ENCODE results near the gene LLGL2. TPM values are rescaled to one million over a fixed set of nuclear protein-coding genes. Genes with fewer than 3 reads are reported as not detected.
A peak's percentile ranks its signal among the peaks of the same experiment; 100 is the strongest.

The LLGL2 gene
- total and polyA plus RNA-seq, 5 experiments from 2014 or later, result 13.4 to 30.6 (median 21.8) TPM

DNA sequence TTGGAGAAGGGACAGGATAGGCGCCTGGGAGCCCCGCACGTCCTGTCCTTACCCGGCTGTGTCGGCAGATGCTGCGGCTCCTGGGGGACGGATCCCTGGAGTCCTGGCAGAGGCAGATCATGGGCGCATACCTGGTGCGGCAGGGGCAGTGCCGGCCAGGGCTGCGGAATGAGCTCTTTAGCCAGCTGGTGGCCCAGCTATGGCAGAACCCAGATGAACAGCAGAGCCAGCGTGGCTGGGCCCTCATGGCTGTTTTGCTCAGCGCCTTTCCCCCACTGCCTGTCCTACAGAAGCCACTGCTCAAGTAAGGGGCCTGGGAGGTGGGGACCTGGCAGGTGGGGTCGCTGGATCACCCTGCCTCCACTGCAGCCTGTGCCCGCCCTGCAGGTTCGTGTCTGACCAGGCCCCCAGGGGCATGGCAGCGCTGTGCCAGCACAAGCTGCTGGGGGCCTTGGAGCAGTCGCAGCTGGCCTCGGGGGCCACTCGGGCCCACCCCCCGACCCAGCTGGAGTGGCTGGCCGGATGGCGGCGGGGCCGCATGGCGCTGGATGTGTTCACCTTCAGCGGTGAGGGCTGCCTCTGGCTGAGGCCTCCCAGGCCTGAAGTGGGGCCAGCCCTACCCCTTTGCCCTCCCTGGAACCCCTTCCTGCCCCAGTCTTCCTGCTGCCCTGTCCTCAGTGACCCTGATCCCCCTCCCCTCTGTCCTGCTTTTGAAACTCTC, 87.6 kb downstream of the LLGL2 start:
- Mint-ChIP-seq H3K27ac (no peak overlapping the region), H3K27me3 (no peaks in the 10 kb centered on the region), H3K4me1 (peaks cover 0 to 2% (median 0%) of the 10 kb centered on the region in 4 donors), H3K9me3 (no peaks in the 10 kb centered on the region), H3K4me3 (no peak overlapping the region), H3K36me3 (peaks cover 0 to 8% (median 0%) of the 10 kb centered on the region in 3 donors)
- DNase-seq (no peak), ATAC-seq (no peak)
- POLR2A ChIA-PET, result interaction anchor here (1.1 kb wide), 1 partner anchor 652 kb away, joined by 3 read pairs; no protein-coding TSS in a partner anchor

- ATAC-seq, result no peak
- no peak overlapping the region for H3K27ac Mint-ChIP-seq
- H3K9me3 Mint-ChIP-seq, result no peaks in the 10 kb centered on the region
- peaks cover 0 to 2% (median 0%) of the 10 kb centered on the region in 4 donors for H3K4me1 Mint-ChIP-seq
- H3K27me3 Mint-ChIP-seq, result no peaks in the 10 kb centered on the region
- no peak overlapping the region for H3K4me3 Mint-ChIP-seq
- POLR2A ChIA-PET, result no interaction called here
- peaks cover 0 to 12% (median 0%) of the 10 kb centered on the region in 3 donors for H3K36me3 Mint-ChIP-seq
- DNase-seq, result no peak
Measured at GRCh38 chr17:75614006-75614405, 88.5 kb downstream of the LLGL2 start.

DNA sequence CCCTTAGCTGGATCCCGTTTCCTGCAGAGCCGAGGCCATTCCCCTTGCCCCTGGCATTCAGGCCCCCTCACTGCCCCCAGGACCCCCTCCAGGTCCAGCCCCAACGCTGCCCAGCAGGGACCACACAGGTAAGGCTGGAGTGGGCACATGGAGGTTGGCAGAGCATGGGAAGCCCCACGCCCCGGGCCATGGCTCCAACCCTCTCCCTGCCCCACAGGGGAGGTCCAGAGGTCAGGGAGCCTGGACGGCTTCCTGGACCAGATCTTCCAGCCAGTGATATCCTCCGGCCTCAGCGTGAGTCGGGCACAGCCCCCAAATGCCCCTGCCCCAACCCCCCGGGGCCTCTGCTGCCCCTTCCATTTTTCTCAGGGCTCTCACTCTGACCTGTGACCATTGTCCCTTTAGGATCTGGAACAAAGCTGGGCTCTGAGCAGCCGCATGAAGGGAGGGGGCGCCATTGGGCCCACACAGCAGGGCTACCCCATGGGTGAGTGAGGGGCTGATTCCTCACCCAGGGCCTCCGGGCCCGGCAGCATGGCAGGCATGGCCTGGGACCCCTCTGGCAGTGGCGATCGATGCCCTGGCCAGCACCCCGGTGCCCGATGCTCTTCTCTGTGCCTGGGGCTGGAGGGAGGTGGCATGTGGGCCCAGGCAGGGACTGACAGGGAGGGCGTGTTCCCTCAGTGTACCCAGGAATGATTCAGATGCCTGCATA, 89.2 kb downstream of the LLGL2 start:
- no peak for ATAC-seq
- H3K27ac Mint-ChIP-seq, result no peak overlapping the region
- H3K27me3 Mint-ChIP-seq, result no peaks in the 10 kb centered on the region
- POLR2A ChIA-PET, result no interaction called here
- H3K36me3 Mint-ChIP-seq, result peaks cover 0 to 14% (median 0%) of the 10 kb centered on the region in 3 donors
- H3K9me3 Mint-ChIP-seq, result no peaks in the 10 kb centered on the region
- peaks cover 0 to 2% (median 0%) of the 10 kb centered on the region in 4 donors for H3K4me1 Mint-ChIP-seq
- DNase-seq, result no peak
- H3K4me3 Mint-ChIP-seq, result no peak overlapping the region

- Mint-ChIP-seq H3K9me3 (no peaks in the 10 kb centered on the region), H3K4me1 (peaks cover 0 to 2% (median 0%) of the 10 kb centered on the region in 4 donors), H3K4me3 (no peak overlapping the region), H3K36me3 (peaks cover 0 to 15% (median 0%) of the 10 kb centered on the region in 3 donors), H3K27ac (no peak overlapping the region), H3K27me3 (no peaks in the 10 kb centered on the region)
- no peak for DNase-seq
- no peak for ATAC-seq
- POLR2A ChIA-PET, result no interaction called here
Measured at GRCh38 chr17:75615301-75615700, 89.8 kb downstream of the LLGL2 start.

DNA sequence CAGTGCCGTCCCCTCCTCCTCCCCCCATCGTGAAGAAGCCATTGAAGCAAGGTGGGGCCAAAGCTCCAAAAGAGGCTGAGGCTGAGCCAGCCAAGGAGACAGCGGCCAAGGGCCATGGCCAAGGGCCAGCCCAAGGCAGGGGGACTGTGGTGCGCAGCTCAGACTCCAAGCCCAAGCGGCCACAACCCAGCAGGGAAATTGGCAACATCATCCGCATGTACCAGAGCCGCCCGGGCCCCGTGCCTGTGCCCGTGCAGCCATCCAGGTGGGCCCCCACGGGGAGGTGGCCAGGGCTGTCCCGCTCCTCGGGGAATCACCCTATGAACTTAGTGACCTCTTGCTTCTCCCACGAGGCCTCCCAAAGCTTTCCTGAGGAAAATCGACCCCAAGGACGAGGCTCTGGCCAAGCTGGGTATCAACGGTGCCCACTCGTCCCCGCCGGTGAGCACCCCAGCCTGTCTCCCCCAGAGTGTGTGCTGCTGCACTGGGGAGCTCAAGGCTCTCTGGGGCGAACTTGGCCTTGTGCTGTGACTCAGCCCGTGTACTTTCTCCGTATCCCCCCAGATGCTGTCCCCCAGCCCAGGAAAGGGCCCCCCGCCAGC, 91.1 kb downstream of the LLGL2 start:
- no peak for ATAC-seq
- H3K4me3 Mint-ChIP-seq, result no peak overlapping the region
- H3K4me1 Mint-ChIP-seq, result no peaks in the 10 kb centered on the region
- DNase-seq, result no peak
- no peaks in the 10 kb centered on the region for H3K27me3 Mint-ChIP-seq
- H3K27ac Mint-ChIP-seq, result no peak overlapping the region
- H3K36me3 Mint-ChIP-seq, result peaks cover 0 to 21% (median 0%) of the 10 kb centered on the region in 3 donors
- POLR2A ChIA-PET, result interaction anchor here (0.6 to 1.5 kb wide), 2 partner anchors 17 to 434 kb away, joined by 3 to 6 read pairs; partner anchors contain the start of genes SMIM5 and SUMO2
- no peaks in the 10 kb centered on the region for H3K9me3 Mint-ChIP-seq

DNA sequence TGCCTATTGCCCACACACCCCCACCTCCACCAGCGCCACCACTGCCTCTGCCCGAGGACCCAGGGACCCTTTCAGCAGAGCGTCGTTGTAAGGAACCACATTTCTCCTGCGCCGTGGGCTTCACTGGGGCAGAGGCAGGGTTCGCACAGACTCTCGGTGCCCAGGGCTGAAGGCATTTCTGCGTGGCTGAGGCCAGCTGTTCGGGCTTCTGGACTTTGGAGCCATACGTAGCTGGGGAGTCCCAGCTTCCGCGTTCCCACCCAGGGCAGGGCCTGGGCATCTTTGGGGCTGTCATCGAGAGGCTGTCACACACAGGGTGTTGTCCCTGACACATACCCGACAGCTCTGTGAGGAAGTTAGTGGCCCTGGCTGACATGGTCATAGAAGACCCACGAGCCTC, 91.7 kb downstream of the LLGL2 start:
- H3K4me3 Mint-ChIP-seq, result no peak overlapping the region

DNA sequence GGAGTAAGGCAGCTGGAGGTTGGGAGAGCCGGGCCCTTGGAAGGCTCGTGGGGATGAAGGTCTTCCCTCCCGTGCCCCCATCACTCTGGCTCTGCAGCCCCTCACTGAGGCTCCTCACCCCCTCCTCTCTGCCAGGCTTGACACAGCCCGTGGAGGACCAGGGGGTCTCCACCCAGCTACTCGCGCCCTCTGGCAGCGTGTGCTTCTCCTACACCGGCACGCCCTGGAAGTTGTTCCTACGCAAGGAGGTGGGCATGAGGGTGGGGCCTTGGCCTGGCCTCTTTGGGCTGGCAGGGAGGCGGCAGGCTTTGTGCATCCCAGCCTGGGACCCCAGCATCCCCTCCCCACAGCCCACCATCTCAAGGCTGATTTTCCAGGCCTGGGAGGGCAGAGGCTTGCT, 92.2 kb downstream of the LLGL2 start:
- Mint-ChIP-seq H3K9me3 (no peaks in the 10 kb centered on the region), H3K27ac (peak overlapping the region in 1 of 10 donors; percentile 9), H3K36me3 (peaks cover 0 to 26% (median 0%) of the 10 kb centered on the region in 3 donors), H3K27me3 (no peaks in the 10 kb centered on the region), H3K4me1 (peaks cover 0 to 3% (median 1%) of the 10 kb centered on the region in 4 donors), H3K4me3 (no peak overlapping the region)
- DNase-seq (no peak), ATAC-seq (no peak)
- POLR2A ChIA-PET, result interaction anchor here (0.5 kb wide), 1 partner anchor 37 kb away, joined by 3 read pairs; no protein-coding TSS in a partner anchor

More for the DNA sequence above, 91.7 kb downstream of the LLGL2 start:
- Mint-ChIP-seq H3K4me1 (peaks cover 0 to 2% (median under 1%) of the 10 kb centered on the region in 4 donors), H3K36me3 (peaks cover 0 to 24% (median 0%) of the 10 kb centered on the region in 3 donors), H3K9me3 (no peaks in the 10 kb centered on the region), H3K27ac (no peak overlapping the region), H3K27me3 (no peaks in the 10 kb centered on the region)
- POLR2A ChIA-PET, result interaction anchor here (0.6 to 1.5 kb wide), 2 partner anchors 16 to 434 kb away, joined by 3 to 6 read pairs; partner anchors contain the start of genes SMIM5 and SUMO2
- no peak for ATAC-seq
- no peak for DNase-seq

DNA sequence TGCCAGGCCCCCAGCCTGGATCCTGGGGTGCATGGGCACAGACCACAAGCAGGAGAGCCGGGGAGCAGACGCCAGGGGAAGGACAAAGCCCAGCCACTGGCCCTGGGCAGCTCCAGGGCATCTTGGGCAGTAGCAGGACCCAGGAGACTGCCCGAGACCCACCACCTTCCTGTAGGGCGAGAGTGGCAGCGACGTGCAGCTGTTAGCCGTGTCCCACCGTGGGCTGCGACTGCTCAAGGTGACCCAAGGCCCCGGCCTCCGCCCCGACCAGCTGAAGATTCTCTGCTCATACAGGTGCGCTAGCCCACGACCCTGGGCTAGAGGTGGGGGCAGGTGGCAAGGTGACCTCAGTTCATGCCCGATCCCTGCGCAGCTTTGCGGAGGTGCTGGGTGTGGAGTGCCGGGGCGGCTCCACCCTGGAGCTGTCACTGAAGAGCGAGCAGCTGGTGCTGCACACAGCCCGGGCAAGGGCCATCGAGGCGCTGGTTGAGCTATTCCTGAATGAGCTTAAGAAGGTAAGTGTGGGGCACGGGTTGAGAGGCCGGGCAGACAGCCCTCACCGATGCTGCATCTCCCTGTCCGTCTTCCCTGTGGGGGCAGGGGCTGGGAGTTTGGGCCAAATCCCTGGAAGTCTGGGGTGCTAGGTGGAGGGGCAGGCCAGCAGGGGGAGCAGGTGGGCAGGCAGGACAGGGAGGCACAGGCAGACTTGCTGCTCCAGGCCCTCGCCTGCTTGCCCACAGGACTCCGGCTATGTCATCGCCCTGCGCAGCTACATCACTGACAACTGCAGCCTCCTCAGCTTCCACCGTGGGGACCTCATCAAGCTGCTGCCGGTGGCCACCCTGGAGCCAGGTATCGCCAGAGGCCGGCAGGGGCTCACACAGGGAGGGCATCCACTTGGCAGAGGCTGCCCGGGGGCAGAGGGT, 94.3 kb downstream of the LLGL2 start:
- H3K4me1 Mint-ChIP-seq, result peaks cover 0 to 3% (median 1%) of the 10 kb centered on the region in 4 donors
- no peak overlapping the region for H3K4me3 Mint-ChIP-seq
- no peak for DNase-seq
- peak overlapping the region in 1 of 10 donors; percentile 56 for H3K27ac Mint-ChIP-seq
- no peaks in the 10 kb centered on the region for H3K9me3 Mint-ChIP-seq
- H3K27me3 Mint-ChIP-seq, result no peaks in the 10 kb centered on the region
- ATAC-seq, result no peak
- peaks cover 0 to 28% (median 0%) of the 10 kb centered on the region in 3 donors for H3K36me3 Mint-ChIP-seq
- POLR2A ChIA-PET, result interaction anchor here (1.2 kb wide), 1 partner anchor 13 kb away, joined by 6 read pairs; the partner anchor contains the start of gene SMIM5

DNA sequence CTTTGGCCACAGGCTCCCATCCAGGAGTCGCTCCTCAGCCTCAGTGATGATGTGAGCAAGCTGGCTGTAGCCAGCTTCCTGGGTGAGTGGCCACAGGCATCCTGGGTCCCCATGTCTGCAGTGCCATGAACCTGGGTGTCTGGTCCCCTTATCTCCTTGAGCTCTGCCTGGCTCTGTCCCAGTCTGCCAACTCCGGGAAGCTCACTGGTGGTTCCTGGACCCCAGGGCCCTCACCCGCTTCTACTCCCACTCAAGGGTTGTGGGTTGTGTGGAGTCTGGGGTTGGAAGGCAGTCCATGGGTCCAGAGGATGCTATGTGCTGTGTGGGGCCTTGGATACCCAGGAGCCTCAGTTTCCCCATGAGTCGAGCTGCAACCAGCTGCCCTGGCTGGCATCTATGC, 96.0 kb downstream of the LLGL2 start:
- no peaks in the 10 kb centered on the region for H3K27me3 Mint-ChIP-seq
- peaks cover 0 to 3% (median 1%) of the 10 kb centered on the region in 4 donors for H3K4me1 Mint-ChIP-seq
- H3K27ac Mint-ChIP-seq, result peak overlapping the region in 4 of 10 donors; percentile 7 to 60 (median 19)
- no peak for ATAC-seq
- H3K36me3 Mint-ChIP-seq, result peaks cover 0 to 22% (median 0%) of the 10 kb centered on the region in 3 donors
- DNase-seq, result no peak
- no peaks in the 10 kb centered on the region for H3K9me3 Mint-ChIP-seq
- H3K4me3 Mint-ChIP-seq, result no peak overlapping the region
- POLR2A ChIA-PET, result interaction anchor here (0.6 to 1.5 kb wide), 2 partner anchors 12 to 23 kb away, joined by 4 to 5 read pairs; partner anchors contain the start of gene SMIM5

DNA sequence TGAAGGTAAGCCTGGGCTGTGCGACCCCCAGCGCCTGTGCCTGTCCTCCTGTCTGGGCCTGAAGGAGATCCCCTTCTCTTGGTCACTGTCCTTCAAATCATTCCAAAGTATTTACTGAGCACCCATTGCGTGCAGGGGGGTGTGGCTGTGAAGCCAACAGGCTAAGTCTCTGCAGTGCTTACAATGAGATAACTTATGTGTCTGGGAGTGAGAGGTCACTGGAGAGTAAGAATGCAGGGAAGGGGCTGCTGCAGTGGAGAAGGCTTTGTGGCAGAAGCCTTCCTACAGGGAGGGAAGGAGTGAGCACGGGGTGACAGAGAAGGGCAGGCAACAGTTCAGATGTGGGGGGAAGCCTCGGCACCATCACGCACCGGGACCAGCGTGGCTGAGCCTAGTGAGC, 96.6 kb downstream of the LLGL2 start:
- no peak overlapping the region for H3K4me3 Mint-ChIP-seq
- H3K27me3 Mint-ChIP-seq, result no peaks in the 10 kb centered on the region
- no peak for ATAC-seq
- DNase-seq, result no peak
- peak overlapping the region in 6 of 10 donors; percentile 7 to 87 (median 44) for H3K27ac Mint-ChIP-seq
- POLR2A ChIA-PET, result interaction anchor here (0.6 to 1.5 kb wide), 2 partner anchors 11 to 23 kb away, joined by 4 to 5 read pairs; partner anchors contain the start of gene SMIM5
- peaks cover 0 to 22% (median 0%) of the 10 kb centered on the region in 3 donors for H3K36me3 Mint-ChIP-seq
- peaks cover 0 to 3% (median 1%) of the 10 kb centered on the region in 4 donors for H3K4me1 Mint-ChIP-seq
- H3K9me3 Mint-ChIP-seq, result no peaks in the 10 kb centered on the region

DNA sequence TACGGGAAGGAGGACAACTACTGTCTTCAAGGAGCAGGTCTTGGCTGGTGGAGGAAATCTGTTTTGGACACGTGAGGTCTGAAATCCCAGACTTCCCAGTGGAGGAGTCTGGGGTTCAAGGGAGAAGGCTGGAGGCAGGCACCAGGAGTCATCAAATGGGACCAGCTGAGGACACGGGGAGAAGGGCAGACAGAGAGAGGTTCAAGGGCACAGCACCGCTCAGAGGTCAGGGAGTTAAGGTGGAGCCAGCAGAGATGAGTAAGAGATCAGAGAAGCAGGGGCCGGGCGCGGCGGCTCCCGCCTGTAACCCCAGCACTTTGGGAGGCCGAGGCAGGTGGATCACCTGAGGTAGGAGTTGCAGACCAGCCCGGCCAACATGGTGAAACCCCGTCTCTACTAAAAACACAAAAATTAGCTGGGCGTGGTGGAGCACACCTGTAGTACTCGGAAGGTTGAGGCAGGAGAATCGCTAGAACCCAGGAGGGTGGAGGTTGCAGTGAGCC, 97.3 kb downstream of the LLGL2 start:
- no peaks in the 10 kb centered on the region for H3K27me3 Mint-ChIP-seq
- DNase-seq (no peak), ATAC-seq (no peak)
- POLR2A ChIA-PET, result no interaction called here
- H3K36me3 Mint-ChIP-seq, result peaks cover 0 to 22% (median 0%) of the 10 kb centered on the region in 3 donors
- H3K27ac Mint-ChIP-seq, result peak overlapping the region in 5 of 10 donors; percentile 27 to 74 (median 60)
- H3K4me1 Mint-ChIP-seq, result peaks cover 0 to 3% (median 1%) of the 10 kb centered on the region in 4 donors
- no peaks in the 10 kb centered on the region for H3K9me3 Mint-ChIP-seq
- no peak overlapping the region for H3K4me3 Mint-ChIP-seq

Measured in naive thymus-derived CD8-positive, alpha-beta T cell (primary cell).